Stimulated activated CD4-positive, alpha-beta T cell treated with anti-CD3 and anti-CD28 coated beads, Interleukin-12 subunit alpha, Interleukin-12 subunit beta, amount 100 ng/mL, for 48 hours (primary cell): Measurements from ENCODE around the gene PLEKHA1.

Experiments used
- DNase-seq, 3 donors: peaks; one replicate each; pipeline ENCODE4 v3.0.0-alpha.2; 2020; ENCODE audit warnings: low read depth in 2 of 3, low spot score in 1 of 3

Gene PLEKHA1

GRCh38 chr10:122459561-122460273 lies 85.2 kb downstream of the PLEKHA1 start:
- no peak for DNase-seq

- DNase-seq, result no peak
Observed at GRCh38 chr10:122460891-122461293, 86.4 kb downstream of the PLEKHA1 start.

GRCh38 chr10:122461367-122461728 lies 86.8 kb downstream of the PLEKHA1 start, which contains the start of gene HTRA1:
HTRA1 (plus strand) TSS chr10:122461553; CDS start chr10:122461653, 100 bp downstream.
- no peak for DNase-seq

GRCh38 chr10:122461729-122462532 lies 87.4 kb downstream of the PLEKHA1 start:
- no peak for DNase-seq

- no peak for DNase-seq
Observed at GRCh38 chr10:122462533-122463465, 88.3 kb downstream of the PLEKHA1 start.

- no peak for DNase-seq
Observed at GRCh38 chr10:122463466-122464249, 89.2 kb downstream of the PLEKHA1 start.

- no peak for DNase-seq
Observed at GRCh38 chr10:122464250-122464510, 89.7 kb downstream of the PLEKHA1 start.

GRCh38 chr10:122464586-122464985 lies 90.1 kb downstream of the PLEKHA1 start:
- DNase-seq, result no peak

GRCh38 chr10:122465401-122466040 lies 91.0 kb downstream of the PLEKHA1 start:
- no peak for DNase-seq

GRCh38 chr10:122466951-122467381 lies 92.5 kb downstream of the PLEKHA1 start:
- DNase-seq, result no peak

- no peak for DNase-seq
Observed at GRCh38 chr10:122467701-122468100, 93.2 kb downstream of the PLEKHA1 start.

- DNase-seq, result no peak
Observed at GRCh38 chr10:122468307-122468925, 93.9 kb downstream of the PLEKHA1 start.

- DNase-seq, result no peak
Observed at GRCh38 chr10:122468926-122469781, 94.6 kb downstream of the PLEKHA1 start.

- no peak for DNase-seq
Observed at GRCh38 chr10:122469848-122470247, 95.3 kb downstream of the PLEKHA1 start.

- DNase-seq, result no peak
Observed at GRCh38 chr10:122471531-122472177, 97.1 kb downstream of the PLEKHA1 start.

- DNase-seq, result no peak
Observed at GRCh38 chr10:122473116-122473515, 98.6 kb downstream of the PLEKHA1 start.

- DNase-seq, result no peak
Observed at GRCh38 chr10:122474131-122474818, 99.8 kb downstream of the PLEKHA1 start.

GRCh38 chr10:122475100-122475499 lies 100.6 kb downstream of the PLEKHA1 start:
- no peak for DNase-seq
